HepG2 (cell line): Measurements from ENCODE around the gene PHF23. TPM values are rescaled to one million over a fixed set of nuclear protein-coding genes. Genes with fewer than 3 reads are reported as not detected.
A peak's percentile ranks its signal among the peaks of the same experiment; 100 is the strongest.

Source experiments
- CBFB ChIP-seq: sonication (generic); formaldehyde crosslinking; IDR thresholded peaks from 2 replicates; pipeline ENCODE4 v1.4.0; 2020; ENCODE audit warnings: missing genetic modification reagents
- DBP ChIP-seq: sonication (generic); formaldehyde crosslinking; IDR thresholded peaks from 2 replicates; pipeline ENCODE4 v1.4.0; 2020; ENCODE audit warnings: missing genetic modification reagents; ENCODE audit errors: not compliant biosample characterization
- FOXC1 ChIP-seq: sonication (generic); formaldehyde crosslinking; IDR thresholded peaks from 2 replicates; pipeline ENCODE4 v1.8.0; 2022; ENCODE audit warnings: mild to moderate bottlenecking, missing genetic modification reagents, borderline replicate concordance
- FOXP1 ChIP-seq, 2 experiments: fragments of 450-650 bp in 1 of 2; IDR thresholded peaks; 2 replicates each; pipeline ENCODE4 v1.6.1; 2017 to 2018; ENCODE audit warnings: antibody characterized with exemption in 1 of 2
- HHEX ChIP-seq: IDR thresholded peaks from 2 replicates; pipeline ENCODE4 v1.6.1; 2016; ENCODE audit warnings: control low read depth
- HIVEP1 ChIP-seq: sonication (generic); formaldehyde crosslinking; IDR thresholded peaks from 2 replicates; pipeline ENCODE4 v1.4.0; 2020; ENCODE audit warnings: mild to moderate bottlenecking, missing genetic modification reagents
- KLF13 ChIP-seq: sonication (generic); formaldehyde crosslinking; IDR thresholded peaks from 2 replicates; pipeline ENCODE4 v1.4.0; 2020; ENCODE audit warnings: mild to moderate bottlenecking, missing genetic modification reagents
- MEF2D ChIP-seq: sonication (generic); formaldehyde crosslinking; IDR thresholded peaks from 2 replicates; pipeline ENCODE4 v1.5.1; 2020; ENCODE audit warnings: mild to moderate bottlenecking, missing genetic modification reagents
- MLX ChIP-seq: IDR thresholded peaks from 2 replicates; pipeline ENCODE4 v1.6.1; 2016
- MTF2 ChIP-seq: sonication (generic); formaldehyde crosslinking; IDR thresholded peaks from 2 replicates; pipeline ENCODE4 v1.5.0; 2020; ENCODE audit warnings: missing genetic modification reagents, borderline replicate concordance
- REL ChIP-seq: sonication (generic); formaldehyde crosslinking; conservative IDR thresholded peaks from 2 replicates; pipeline ENCODE4 v1.8.0; 2022; ENCODE audit warnings: mild to moderate bottlenecking, missing genetic modification reagents, moderate library complexity
- SNAPC4 ChIP-seq: sonication (generic); formaldehyde crosslinking; IDR thresholded peaks from 2 replicates; pipeline ENCODE4 v1.4.0; 2020; ENCODE audit warnings: mild to moderate bottlenecking, missing genetic modification reagents
- ZBTB37 ChIP-seq: sonication (generic); formaldehyde crosslinking; IDR thresholded peaks from 2 replicates; pipeline ENCODE4 v1.4.0; 2020; ENCODE audit warnings: mild to moderate bottlenecking, missing genetic modification reagents
- ZBTB38 ChIP-seq: sonication (generic); formaldehyde crosslinking; IDR thresholded peaks from 2 replicates; pipeline ENCODE4 v1.5.1; 2020; ENCODE audit warnings: mild to moderate bottlenecking, missing genetic modification reagents
- ZKSCAN5 ChIP-seq: sonication (generic); formaldehyde crosslinking; IDR thresholded peaks from 2 replicates; pipeline ENCODE4 v1.5.1; 2020; ENCODE audit warnings: mild to moderate bottlenecking, missing genetic modification reagents
- ZKSCAN8 ChIP-seq: IDR thresholded peaks from 2 replicates; pipeline ENCODE4 v1.6.1; 2016; ENCODE audit warnings: borderline replicate concordance, missing genetic modification reagents, missing compliant biosample characterization
- ZNF296 ChIP-seq: sonication (generic); formaldehyde crosslinking; conservative IDR thresholded peaks from 2 replicates; pipeline ENCODE4 v1.5.0; 2020; ENCODE audit warnings: mild to moderate bottlenecking, missing genetic modification reagents
- ZNF503 ChIP-seq: sonication (generic); formaldehyde crosslinking; IDR thresholded peaks from 2 replicates; pipeline ENCODE4 v1.4.0; 2020; ENCODE audit warnings: missing genetic modification reagents
- ZNF567 ChIP-seq: sonication (generic); formaldehyde crosslinking; IDR thresholded peaks from 2 replicates; pipeline ENCODE4 v1.8.1; 2023; ENCODE audit warnings: mild to moderate bottlenecking, missing genetic modification reagents, borderline replicate concordance
- ZNF772 ChIP-seq: sonication (generic); formaldehyde crosslinking; IDR thresholded peaks from 2 replicates; pipeline ENCODE4 v1.5.0; 2020; ENCODE audit warnings: mild to moderate bottlenecking, missing genetic modification reagents
- ZNF782 ChIP-seq: sonication (generic); formaldehyde crosslinking; IDR thresholded peaks from 2 replicates; pipeline ENCODE4 v1.4.0; 2020; ENCODE audit warnings: missing genetic modification reagents, mild to moderate bottlenecking, borderline replicate concordance
- polyA plus RNA-seq, 8 experiments: library from polyadenylated mRNA; depleted of rRNA in 3 of 8; stranded (reverse) in 7 of 8; unstranded in 1 of 8; fragments of >200 nt; fragmentation: Illumina TruSeq in 4 of 8; extraction: Trizol in 4 of 8; gene quantifications; 2 replicates each; pipeline versions ENCODE4 v1.2.1 to v1.2.3, GENCODE V29; 2011 to 2016; ENCODE audit warnings: low read depth in 4 of 8, missing spikeins in 1 of 8, mixed read lengths in 1 of 8; ENCODE audit not compliant: insufficient read depth in 1 of 8
- total RNA-seq, 5 experiments: library from RNA; depleted of rRNA; stranded (reverse); fragments of >200 nt; fragmentation: Illumina TruSeq; extraction: Trizol; gene quantifications; 2 replicates each; pipeline ENCODE4 v1.2.3, GENCODE V29; 2016; ENCODE audit warnings: low read depth in 1 of 5

The PHF23 gene
- total and polyA plus RNA-seq, 2 of the 13 experiments (the other 11 are each of a cell fraction or from before 2014, with no cell fraction given): 27.6 to 33.2 TPM

GRCh38 chr17:7280519-7281073, 41.3 kb upstream of the PHF23 start (continued):
- TF ChIP-seq ZNF772 (CRISPR knock-in tag) (no peak), ZNF503 (CRISPR knock-in tag) (no peak), MLX (CRISPR knock-in tag) (peak; percentile 45; the same call in 1 of the 2 replicates), ZNF782 (no peak), SNAPC4 (CRISPR knock-in tag) (peak; percentile 51; the same call in 1 of the 2 replicates), FOXP1 (IDR thresholded peaks at IDR 0.05) (no peak), FOXP1 (CRISPR knock-in tag; IDR thresholded peaks at IDR 0.05) (no peak), ZKSCAN8 (CRISPR knock-in tag) (no peak), HHEX (CRISPR knock-in tag) (no peak), ZKSCAN5 (no peak), ZNF296 (CRISPR knock-in tag) (no peak), ZBTB37 (no peak), CBFB (CRISPR knock-in tag) (0 out of 2 replicates have a peak, but pooled peaks have one; percentile 63), DBP (CRISPR knock-in tag) (no peak), REL (0 out of 2 replicates have a peak, but pooled peaks have one; percentile 36), MTF2 (CRISPR knock-in tag) (no peak; the same call in 1 of the 2 replicates), HIVEP1 (CRISPR knock-in tag) (no peak; the same call in 1 of the 2 replicates), MEF2D (no peak), KLF13 (no peak; the same call in 1 of the 2 replicates), ZNF567 (no peak), FOXC1 (CRISPR knock-in tag) (peak; percentile 78; the same call in 1 of the 2 replicates), ZBTB38 (CRISPR knock-in tag) (peak; percentile 79)
